Stomach (tissue), 9 donors: ENCODE measurements around the gene SLC31A1. TPM values are rescaled to one million over a fixed set of nuclear protein-coding genes. Genes with fewer than 3 reads are reported as not detected.

Source experiments
- DNase-seq, 2 donors: peaks; one replicate each; pipeline versions ENCODE4 v3.0.0 to v3.0.0-alpha.2; 2013 to 2019
- H3K27ac ChIP-seq, 5 donors: fragments of 200-600 bp in 4 of 5; sonication (generic) in 4 of 5; one replicate each; pipeline ENCODE4 v1.5.1; 2013 to 2019; ENCODE audit warnings: mild to moderate bottlenecking in 1 of 5, moderate library complexity in 1 of 5
- H3K27me3 ChIP-seq, 3 donors: fragments of 200-600 bp; sonication (generic); one replicate each; pipeline ENCODE4 v1.5.1; 2017 to 2019; ENCODE audit warnings: mixed run types in 1 of 3
- H3K36me3 ChIP-seq, 4 donors: fragments of 200-600 bp; sonication (generic); 1 replicate in 3 of 4; 2 replicates in 1 of 4; pipeline ENCODE4 v1.5.1; 2016 to 2019
- H3K4me1 ChIP-seq, 4 donors: fragments of 200-600 bp; sonication (generic); one replicate each; pipeline ENCODE4 v1.5.1; 2016 to 2019
- H3K4me3 ChIP-seq, 4 donors: fragments of 200-600 bp; sonication (generic) in 3 of 4; one replicate each; pipeline ENCODE4 v1.5.1; 2016 to 2019; ENCODE audit warnings: mild to moderate bottlenecking in 1 of 4
- H3K9me3 ChIP-seq, 4 donors: fragments of 200-600 bp; sonication (generic); one replicate each; pipeline ENCODE4 v1.5.1; 2016 to 2019
- CTCF ChIP-seq, 7 experiments: fragments of 450-650 bp in 4 of 7; fragments of 200-600 bp in 3 of 7; sonication (generic) in 3 of 7; IDR thresholded peaks; one replicate each; pipeline ENCODE4 v1.5.1; 2016 to 2019; ENCODE audit warnings: antibody characterized with exemption in 7 of 7, control low read depth in 2 of 7, mild to moderate bottlenecking in 1 of 7
- EP300 ChIP-seq: sonication (generic); formaldehyde crosslinking; IDR thresholded peaks from one replicate; pipeline ENCODE4 v1.6.1; 2017; ENCODE audit warnings: antibody characterized with exemption
- POLR2A ChIP-seq, 4 donors: fragments of 450-650 bp; IDR thresholded peaks; one replicate each; pipeline ENCODE4 v1.6.1; 2016; ENCODE audit warnings: antibody characterized with exemption in 4 of 4, control low read depth in 2 of 4, mild to moderate bottlenecking in 1 of 4, moderate library complexity in 1 of 4
- POLR2AphosphoS5 ChIP-seq, 3 donors: sonication (generic); formaldehyde crosslinking; IDR thresholded peaks; one replicate each; pipeline ENCODE4 v1.6.1; 2016; ENCODE audit warnings: antibody characterized with exemption in 3 of 3
- WGBS, 5 donors: extraction: QIAGEN DNeasy Blood & Tissue Kit in 3 of 5; methylation state at CpG; one replicate each; pipeline versions ENCODE4 v1.1.5 to v1.1.7; 2013 to 2018; 5-methylcytosine and 5-hydroxymethylcytosine counted together
- intact Hi-C: fragments of 100-400 bp; cut with DNase I; formaldehyde crosslinking; loops from one replicate; pipeline ENCODE4 v1.15.1; 2023; ENCODE audit warnings: low total_unique reads
- polyA plus RNA-seq, 3 donors: library from polyadenylated mRNA; stranded (reverse); fragments of 200-250 nt; gene quantifications; one replicate each; pipeline ENCODE4 v1.2.3, GENCODE V29; 2013
- total RNA-seq, 5 donors: library from RNA; depleted of rRNA; stranded (reverse); fragments of >200 nt; gene quantifications; one replicate each; pipeline versions ENCODE4 v1.1.0 to v1.2.3, GENCODE V29; 2014 to 2016
- donor health status: healthy with polysubstance abuse.
- donor health status: Bipolar disorder and iron deficiency.
- donor health status: healthy.

The SLC31A1 gene
- total and polyA plus RNA-seq, 8 donors: 4.7 to 106 (median 12.2) TPM

DNA sequence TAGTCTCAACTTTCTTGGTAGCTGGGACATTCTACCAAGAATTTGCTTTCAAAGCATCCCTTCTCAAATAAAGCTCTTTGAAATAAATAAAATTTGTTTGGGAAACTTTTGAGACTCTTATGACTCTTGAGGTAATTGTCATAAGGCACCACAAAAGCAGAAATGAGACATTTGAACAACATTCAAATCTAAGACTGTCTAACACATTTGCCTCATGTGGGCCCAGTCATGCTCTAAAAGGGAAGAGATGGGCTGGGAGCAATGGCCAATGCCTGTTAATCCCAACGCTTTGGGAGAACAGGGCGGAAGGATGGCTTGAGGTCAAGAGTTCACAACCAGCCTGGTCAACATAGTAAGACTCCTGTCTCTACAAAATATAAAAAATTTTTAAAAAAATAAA, 44.1 kb upstream of the SLC31A1 start:
- H3K4me3 ChIP-seq: no peak overlapping the region
- H3K36me3 ChIP-seq: peaks cover 46 to 98% (median 97%) of the 10 kb centered on the region in 4 donors
- no peak overlapping the region for H3K27ac ChIP-seq
- no peak for DNase-seq
- TF ChIP-seq POLR2A (IDR thresholded peaks at IDR 0.05) (no peak), EP300 (no peak), CTCF (IDR thresholded peaks at IDR 0.05) (no peak), POLR2AphosphoS5 (IDR thresholded peaks at IDR 0.05) (no peak)
- intact Hi-C loops: no loop called here
- H3K4me1 ChIP-seq: no peaks in the 10 kb centered on the region
- 97 to 100% (median 98%) methylated on average over 2 of the region's 2 CpGs for WGBS, 5 donors
- H3K9me3 ChIP-seq: no peaks in the 10 kb centered on the region
- H3K27me3 ChIP-seq: no peaks in the 10 kb centered on the region

DNA sequence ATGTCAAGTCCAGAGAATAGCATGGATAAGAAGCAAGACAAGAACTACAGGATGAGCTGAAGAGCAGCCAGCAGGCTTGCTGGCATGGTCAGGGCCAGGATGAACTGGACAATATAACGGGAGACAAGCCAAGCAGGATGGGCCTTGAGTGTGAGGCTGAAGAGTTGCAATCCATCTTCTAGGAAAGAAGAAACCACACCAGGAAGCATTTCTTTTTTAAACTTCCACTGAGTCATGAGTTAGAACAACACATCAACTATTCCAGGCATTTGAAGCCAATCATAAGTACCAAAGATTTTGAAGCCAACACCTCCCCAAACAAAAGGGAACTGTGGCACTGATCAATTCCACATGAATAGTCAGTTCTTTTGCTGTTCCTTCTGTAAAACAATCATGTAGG, 43.3 kb upstream of the SLC31A1 start:
- Histone ChIP-seq H3K4me1 (no peaks in the 10 kb centered on the region), H3K27me3 (no peaks in the 10 kb centered on the region), H3K9me3 (no peaks in the 10 kb centered on the region), H3K36me3 (peaks cover 46 to 98% (median 97%) of the 10 kb centered on the region in 4 donors), H3K27ac (no peak overlapping the region), H3K4me3 (no peak overlapping the region)
- TF ChIP-seq EP300 (no peak), POLR2A (IDR thresholded peaks at IDR 0.05) (no peak), CTCF (IDR thresholded peaks at IDR 0.05) (no peak), POLR2AphosphoS5 (IDR thresholded peaks at IDR 0.05) (no peak)
- WGBS, 5 donors: 89 to 100% (median 95%) methylated on average over 1 of the region's 1 CpG
- intact Hi-C loops: no loop called here
- no peak for DNase-seq

GRCh38 chr9:113179839-113180238, 41.5 kb upstream of the SLC31A1 start:
- DNase-seq: no peak
- H3K27ac ChIP-seq: no peak overlapping the region
- H3K4me3 ChIP-seq: no peak overlapping the region
- H3K9me3 ChIP-seq: no peaks in the 10 kb centered on the region
- WGBS, 5 donors: 0 to 97% (median 86%) methylated on average over 1 of the region's 1 CpG
- intact Hi-C loops: no loop called here
- no peaks in the 10 kb centered on the region for H3K4me1 ChIP-seq
- no peaks in the 10 kb centered on the region for H3K27me3 ChIP-seq
- peaks cover 36 to 100% (median 99%) of the 10 kb centered on the region in 4 donors for H3K36me3 ChIP-seq
- TF ChIP-seq CTCF (IDR thresholded peaks at IDR 0.05) (no peak), EP300 (no peak), POLR2A (IDR thresholded peaks at IDR 0.05) (no peak), POLR2AphosphoS5 (IDR thresholded peaks at IDR 0.05) (no peak)

- intact Hi-C loops: no loop called here
- TF ChIP-seq POLR2AphosphoS5 (IDR thresholded peaks at IDR 0.05) (no peak), EP300 (no peak), POLR2A (IDR thresholded peaks at IDR 0.05) (no peak), CTCF (IDR thresholded peaks at IDR 0.05) (no peak)
- DNase-seq: no peak
- Histone ChIP-seq H3K36me3 (peaks cover 32 to 100% (median 100%) of the 10 kb centered on the region in 4 donors), H3K27me3 (no peaks in the 10 kb centered on the region), H3K27ac (no peak overlapping the region), H3K4me3 (no peak overlapping the region), H3K9me3 (no peaks in the 10 kb centered on the region), H3K4me1 (no peaks in the 10 kb centered on the region)
These were observed 40.2 kb upstream of the SLC31A1 start for GRCh38 chr9:113181165-113181564.
